G401 (cell line): ENCODE data around the gene GOLGA6L10. TPM values are rescaled to one million over a fixed set of nuclear protein-coding genes. Genes with fewer than 3 reads are reported as not detected.
"Not testable (repeated sequence)": the region's sequence is repeated elsewhere in the genome, so short reads cannot be mapped to it uniquely, and the experiment has no call there.

Source experiments
- DNase-seq: peaks from one replicate; pipeline ENCODE4 v3.0.0-alpha.2; 2015; ENCODE audit warnings: low spot score
- in situ Hi-C: cut with HindIII; loops from 2 replicates; pipeline ENCODE4 v1.10.0; 2016; ENCODE audit warnings: low sequenced_read_pairs, mixed read lengths
- total RNA-seq: library from RNA; depleted of rRNA; stranded (reverse); fragments of >200 nt; shearing (Covaris generic); gene quantifications from 2 replicates; pipeline ENCODE4 v1.2.3, GENCODE V29; 2014

Gene GOLGA6L10
- total RNA-seq, 1 experiment from 2014 or later, result 0.47 TPM

DNA sequence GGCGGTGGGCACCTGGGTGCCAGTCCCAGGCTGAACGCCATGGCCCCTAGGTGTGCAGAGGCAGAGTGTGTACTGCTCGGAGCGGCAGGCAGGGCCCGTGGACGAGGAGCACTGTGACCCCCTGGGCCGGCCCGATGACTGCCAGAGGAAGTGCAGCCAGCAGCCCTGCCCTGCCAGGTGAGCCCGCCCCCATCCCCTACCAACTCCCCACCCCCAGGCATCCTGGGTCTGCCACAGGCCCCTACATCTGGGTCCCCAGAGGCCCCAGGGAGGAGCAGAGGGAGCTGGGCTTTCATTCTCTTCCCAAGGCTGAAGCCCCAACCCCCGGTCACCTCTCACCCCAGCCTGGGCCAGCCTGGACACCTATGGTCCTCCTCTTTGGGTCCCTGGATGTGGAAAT is 23.6 kb downstream of the GOLGA6L10 start:
- DNase-seq, result not testable (repeated sequence)

DNA sequence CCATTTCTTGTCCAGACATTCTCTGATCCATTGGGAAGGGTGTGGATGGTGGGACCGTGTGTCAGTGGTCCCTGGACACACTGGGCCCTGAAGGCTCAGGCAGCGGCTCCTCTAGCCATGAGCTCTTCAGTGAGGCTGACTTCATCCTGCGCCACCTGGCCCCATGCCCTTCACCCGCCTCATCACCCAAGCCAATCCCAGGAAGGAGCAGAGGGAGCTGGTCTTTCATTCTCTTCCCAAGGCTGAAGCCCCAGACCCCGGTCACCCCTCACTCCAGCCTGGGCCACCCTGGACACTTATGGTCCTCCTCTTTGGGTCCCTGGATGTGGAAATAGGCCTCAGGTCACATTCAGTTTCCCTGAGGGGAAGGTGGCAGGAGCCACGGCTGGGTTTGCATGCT is 24.4 kb downstream of the GOLGA6L10 start:
- DNase-seq, in situ Hi-C loops: not testable (repeated sequence)

More for the DNA sequence above, 23.6 kb downstream of the GOLGA6L10 start:
- in situ Hi-C loops, result not testable (repeated sequence)

DNA sequence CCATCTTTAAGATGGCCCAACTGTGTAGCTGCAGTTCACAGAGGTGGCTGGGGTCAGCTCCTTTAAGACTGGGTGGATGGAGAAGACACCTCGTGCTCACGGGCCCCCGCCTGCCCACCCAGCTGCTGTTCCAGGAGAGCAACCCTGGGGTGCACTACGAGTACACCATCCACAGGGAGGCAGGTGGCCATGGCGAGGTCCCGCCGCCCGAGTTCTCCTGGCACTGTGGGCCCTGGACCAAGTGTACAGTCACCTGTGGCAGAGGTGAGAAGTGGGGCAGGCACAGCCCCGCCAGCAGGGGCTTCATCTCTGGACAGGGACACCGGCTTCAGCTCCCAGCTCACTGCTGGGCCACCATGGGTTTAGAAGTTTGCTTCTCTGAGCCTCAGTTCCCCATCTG is 26.8 kb downstream of the GOLGA6L10 start:
- in situ Hi-C loops, DNase-seq: not testable (repeated sequence)

DNA sequence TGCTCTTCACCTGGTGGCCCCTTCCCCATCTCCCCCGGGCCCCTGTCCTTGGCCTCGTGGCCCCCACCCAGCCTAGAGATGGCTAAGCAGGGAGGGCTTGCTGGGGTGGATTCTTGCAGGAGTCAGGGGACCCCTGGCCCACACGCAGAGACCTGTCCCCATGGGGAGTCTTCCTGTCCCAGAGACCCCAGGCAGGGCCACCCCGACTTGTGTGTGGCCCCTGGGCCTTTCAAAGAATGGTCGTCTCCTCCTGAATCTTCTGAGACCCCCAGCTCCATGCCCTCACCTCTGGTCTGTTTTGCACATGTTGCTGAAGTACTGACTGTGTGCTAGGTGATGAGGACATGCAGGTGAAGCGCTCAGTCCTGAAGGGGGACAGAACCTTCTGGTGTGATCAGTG is 28.4 kb downstream of the GOLGA6L10 start:
- in situ Hi-C loops, DNase-seq: not testable (repeated sequence)

DNA sequence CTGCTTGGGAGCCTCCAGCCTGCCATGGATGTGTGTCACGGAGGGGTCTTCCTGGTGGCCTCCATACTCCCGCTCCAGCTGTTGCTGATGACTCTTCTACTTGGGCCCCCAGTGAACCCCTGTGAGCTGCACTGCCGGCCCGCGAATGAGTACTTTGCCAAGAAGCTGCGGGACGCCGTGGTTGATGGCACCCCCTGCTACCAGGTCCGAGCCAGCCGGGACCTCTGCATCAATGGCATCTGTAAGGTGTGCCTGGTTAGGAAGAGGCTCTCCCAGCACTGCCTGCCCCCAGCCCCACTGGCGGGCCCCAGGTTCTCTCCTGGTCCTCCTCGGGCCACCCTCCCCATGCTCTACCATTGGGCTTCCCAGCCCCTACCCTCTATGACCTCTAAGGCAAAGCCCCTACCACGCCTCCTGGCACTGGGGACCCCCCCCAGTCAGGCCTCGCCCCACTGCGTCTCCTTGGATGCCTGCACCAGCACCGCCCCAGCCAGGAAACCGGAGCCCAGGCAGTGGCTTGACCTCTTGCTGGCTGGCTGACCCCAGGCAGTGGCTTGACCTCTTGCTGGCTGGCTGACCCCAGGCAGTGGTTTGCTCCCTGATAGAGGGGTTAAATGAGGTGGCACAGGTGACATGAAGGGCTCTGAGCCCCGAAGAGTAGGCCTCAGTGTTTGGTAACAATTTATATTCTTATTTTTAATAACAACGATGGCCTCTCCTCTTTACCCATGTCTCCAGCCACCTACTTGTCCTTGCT is 29.6 kb downstream of the GOLGA6L10 start:
- DNase-seq, in situ Hi-C loops: not testable (repeated sequence)

DNA sequence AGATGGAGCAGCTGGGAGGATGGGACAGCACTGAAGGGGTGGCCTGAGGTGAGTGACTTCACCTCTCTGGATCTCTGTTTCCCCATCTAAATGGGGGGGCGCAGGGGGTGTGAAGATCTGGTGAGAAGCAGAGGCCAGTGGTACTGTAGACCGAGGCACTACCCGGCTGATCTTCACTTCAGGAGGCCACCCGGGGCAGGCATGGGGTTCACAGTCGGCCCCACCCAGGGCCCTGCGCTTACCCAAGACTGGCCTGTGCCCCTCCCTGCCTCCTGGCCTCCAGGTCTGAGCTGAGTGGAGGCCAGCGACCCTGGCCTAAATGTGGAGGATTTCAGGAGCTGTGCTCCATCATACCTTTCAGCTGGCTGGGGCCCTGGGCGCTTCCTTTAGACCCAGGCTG is 31.0 kb downstream of the GOLGA6L10 start:
- DNase-seq, in situ Hi-C loops: not testable (repeated sequence)

DNA sequence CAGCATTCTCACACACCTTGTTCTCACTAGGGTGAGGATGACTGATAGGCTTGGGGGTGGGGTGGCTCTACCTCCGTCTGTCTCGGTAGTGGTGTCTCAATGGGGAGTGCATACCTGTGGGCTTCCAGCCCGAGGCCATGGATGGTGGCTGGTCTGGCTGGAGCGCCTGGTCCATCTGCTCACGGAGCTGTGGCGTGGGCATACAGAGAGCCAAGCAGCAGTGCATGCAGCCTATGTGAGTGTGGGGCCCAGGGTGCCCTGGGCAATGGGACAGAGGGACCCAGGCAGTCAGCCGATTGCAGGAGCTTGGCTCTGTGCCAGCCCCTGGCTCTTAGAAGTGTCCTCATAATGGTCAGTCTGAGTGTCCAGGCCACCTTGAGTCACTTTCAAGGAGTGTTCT is 31.8 kb downstream of the GOLGA6L10 start:
- in situ Hi-C loops, result not testable (repeated sequence)

DNA sequence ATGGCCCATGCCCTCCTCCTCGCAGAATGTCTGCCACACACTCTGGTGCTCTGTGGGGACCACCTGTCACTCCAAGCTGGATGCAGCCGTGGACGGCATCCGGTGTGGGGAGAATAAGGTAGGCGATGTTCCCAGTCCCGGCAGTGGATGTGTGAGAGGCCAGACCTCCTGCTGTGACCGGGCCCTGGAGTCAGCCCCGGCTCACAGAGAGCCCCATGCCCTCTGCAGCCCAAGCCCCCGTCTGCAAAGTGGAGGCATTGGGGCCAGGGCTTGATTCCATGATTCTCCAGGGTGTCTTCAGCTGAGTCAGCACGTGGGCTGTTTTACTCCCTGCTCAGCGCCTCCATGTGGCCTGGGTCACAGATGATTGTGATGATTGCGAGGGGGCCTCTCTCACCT is 32.2 kb downstream of the GOLGA6L10 start:
- in situ Hi-C loops, result no loop called here
- DNase-seq, result no peak

More for the DNA sequence above, 31.8 kb downstream of the GOLGA6L10 start:
- peak; percentile 44 for DNase-seq

DNA sequence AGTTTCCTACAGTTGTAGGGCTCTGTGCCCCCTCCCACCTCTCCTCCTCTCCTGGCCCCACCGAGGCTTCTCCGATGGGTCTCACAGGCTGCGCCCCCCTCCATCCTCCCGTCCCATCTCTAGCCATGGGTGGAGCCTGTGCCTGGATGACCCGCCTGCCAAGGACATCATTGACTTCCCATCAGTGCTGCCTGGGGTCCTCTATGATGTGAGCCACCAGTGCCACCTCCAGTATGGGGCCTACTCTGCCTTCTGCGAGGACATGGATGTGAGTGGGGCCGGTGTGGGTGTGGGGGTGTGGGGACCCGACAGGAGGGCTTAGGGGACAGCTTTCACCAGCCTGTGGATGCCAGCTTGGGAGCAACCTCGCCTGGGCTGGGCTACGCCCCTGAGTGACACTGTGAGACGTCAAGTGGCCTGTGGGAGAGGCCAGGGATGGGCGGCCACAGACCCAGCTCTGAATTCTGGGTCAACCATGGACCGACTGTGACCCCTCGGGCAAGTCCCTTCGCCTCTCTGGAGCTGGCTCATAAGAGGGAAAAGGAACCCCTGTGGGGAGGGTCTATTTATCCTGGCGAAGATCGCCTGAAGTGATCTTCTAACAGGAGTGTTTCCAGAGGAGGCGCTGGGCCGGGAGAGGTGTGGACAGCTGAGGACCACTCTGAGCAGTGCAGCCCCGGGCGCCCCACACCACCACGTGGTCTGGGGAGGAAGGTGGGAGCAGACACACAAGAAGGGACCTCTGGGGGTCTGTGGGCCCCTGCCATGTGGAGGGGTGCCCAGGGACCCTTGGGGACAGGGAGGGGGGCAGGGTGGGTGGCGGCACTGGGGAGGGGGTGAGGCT is 32.8 kb downstream of the GOLGA6L10 start:
- DNase-seq, in situ Hi-C loops: not testable (repeated sequence)

DNA sequence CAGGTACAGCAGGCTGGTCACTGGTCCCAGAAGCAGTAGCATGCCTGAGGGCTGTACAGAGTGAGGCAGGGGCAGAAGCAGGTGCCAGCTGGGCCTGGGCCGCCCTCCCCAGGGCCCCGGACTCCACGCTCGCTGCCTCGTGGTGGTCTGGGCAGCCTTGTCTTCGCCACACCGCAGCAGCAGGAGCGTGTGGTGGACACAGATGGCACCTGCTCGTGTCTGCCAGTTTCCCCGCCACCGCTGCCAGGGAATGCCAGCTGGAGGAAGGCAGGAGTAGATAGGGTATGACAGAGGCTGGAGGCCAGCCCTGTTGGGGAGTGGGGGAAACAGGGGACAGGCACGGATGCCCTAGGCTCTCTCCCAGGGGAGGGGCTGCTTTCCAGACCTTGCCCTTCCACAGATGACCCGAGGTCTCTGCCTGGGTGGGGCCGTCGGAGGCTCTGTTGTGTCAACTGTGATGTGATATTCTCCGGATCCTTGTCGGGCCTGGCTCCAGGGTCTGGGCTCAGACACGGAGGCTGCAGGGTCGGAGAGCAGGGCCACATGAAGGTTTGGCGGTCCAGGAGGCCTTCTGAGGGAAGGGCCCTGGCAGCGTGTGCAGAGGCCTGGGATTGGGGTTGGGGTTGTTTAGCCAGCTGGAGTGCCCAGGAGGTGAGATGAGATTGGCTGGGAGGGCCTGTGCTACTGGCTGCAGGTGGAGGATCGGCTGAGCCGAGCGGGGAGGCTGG is 33.6 kb downstream of the GOLGA6L10 start:
- in situ Hi-C loops, result no loop called here
- DNase-seq, result peak; percentile 80

DNA sequence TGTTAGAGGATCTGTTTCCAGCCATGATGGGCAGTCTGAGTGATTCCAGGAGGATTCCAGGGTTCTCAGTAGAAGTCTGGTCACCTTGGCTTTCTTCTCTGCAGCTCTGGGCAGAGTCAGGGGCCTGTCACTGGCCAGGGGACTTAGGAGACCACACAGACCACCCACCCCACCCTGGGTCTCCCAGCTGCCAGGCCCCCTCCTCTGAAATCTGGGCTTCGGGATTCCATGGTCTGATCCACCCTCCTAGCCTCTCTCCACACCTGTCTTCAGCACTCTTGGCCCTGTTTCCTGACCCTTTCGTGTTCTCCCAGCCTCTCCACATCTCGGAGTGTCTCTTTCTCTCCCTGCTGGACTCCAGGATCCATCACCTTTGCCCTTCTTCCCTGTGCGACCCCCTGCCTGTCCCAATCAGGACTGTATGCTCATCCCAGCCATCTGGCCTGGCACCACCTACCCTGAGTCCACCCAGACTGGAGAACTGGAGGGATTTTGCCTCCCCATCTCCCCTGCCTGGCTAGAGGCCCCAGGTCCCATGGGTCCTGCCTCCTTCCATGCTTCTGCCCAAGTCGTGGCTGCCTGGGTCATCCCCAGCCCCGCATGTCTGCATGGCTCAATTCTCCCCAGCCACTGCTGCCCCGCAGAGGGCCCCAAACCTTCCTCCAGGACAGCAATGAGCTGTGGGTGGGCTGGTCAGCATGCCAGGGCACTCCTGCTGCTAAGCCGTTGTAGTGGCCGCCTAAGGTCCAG is 34.3 kb downstream of the GOLGA6L10 start:
- no peak for DNase-seq
- in situ Hi-C loops, result no loop called here

DNA sequence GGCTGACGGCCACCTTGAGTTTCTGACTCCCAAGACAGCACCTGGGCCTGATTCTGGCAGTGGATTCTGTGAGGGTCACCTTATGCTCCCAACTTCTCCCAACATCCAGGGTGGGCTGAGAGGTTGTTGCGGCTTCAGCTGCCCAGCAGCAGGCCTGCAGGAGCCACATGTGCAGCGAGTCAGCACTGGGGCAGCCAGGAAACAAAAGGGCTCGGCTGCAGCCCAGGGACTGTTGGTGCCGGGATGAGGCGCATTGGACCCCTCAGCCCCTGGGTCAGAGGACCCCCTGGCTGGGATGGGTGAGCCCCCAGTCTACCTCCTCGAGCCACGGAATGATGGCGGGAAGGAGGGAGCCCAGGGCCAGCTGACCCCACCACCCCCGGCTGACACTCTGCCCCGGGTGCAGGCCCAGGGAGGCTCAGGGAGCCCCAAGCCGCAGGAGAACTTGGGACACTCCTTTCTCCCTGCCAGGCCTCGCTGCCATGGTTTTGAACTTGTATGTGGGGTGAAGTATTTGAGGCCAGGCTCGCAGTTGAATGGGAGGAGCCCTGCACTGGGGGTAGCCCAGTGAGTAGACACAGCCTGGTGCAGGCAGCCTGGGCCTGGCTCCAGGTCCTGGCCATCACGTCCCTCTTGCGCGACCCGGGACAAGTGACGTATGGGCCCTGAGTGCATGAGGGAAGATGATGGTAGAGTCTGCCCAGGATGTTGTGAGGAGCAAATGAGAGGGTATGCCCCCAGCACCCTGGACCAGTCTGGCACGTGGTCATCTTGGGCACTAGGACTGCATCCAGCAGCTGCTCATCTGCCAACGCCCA is 35.1 kb downstream of the GOLGA6L10 start:
- in situ Hi-C loops, DNase-seq: not testable (repeated sequence)

DNA sequence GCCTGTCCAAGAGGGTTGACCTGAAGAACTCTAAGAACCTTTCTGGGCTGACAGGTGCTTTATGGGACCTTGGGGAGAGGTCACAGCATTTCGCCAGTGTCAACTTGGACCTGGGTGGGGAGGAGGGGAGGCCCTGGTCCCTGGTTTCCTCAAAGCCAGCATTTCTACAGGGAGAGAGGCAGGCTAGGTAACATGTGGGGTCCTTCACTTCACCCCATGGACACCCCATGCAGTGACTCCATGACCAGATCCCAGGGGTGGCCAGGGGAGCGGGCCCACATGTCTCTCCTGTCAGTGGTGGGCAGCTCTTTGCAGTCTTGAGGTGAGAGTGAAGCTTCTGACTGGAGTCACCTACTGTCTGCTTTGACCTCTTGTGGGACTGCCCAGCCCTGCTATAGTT is 35.8 kb downstream of the GOLGA6L10 start:
- DNase-seq, result no peak

DNA sequence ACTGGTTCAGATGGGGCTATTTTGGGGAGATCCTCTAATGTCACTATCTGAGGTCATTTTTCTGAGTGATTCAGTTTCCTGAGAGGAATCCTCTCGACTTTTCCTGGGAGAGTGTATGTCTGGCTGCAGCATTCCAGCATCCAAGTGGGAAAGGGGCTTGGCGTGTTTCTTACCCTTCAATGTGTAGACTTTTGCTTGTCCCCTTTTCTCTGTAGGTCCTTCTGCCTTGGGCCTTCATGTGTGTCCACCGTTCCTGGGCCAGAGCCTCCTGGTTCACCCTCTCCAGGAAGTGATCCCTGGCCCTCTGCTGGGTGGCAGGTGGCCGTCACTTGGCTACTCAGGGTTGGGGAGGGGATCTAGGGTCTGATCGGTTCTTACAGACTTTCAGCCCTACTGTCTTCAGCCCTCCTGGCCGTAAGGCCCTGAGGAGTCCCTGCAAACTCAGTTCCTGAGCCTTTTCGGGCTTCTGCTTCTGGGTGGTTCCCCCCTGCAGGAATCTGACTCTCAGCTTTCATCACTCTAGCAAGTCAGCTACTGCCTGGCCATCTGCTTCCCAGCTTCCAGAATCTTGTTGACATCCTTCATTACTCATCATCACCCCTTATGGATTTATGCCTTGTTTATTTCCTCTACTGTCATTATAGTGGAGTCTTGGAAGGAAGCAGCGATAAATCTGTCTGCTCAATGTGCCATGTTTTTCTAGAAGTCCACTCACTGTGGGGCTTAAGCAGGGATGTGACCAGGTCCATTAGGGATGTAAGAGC is 36.5 kb downstream of the GOLGA6L10 start:
- no peak for DNase-seq
- in situ Hi-C loops, result no loop called here

More for the DNA sequence above, 35.8 kb downstream of the GOLGA6L10 start:
- in situ Hi-C loops, result no loop called here

DNA sequence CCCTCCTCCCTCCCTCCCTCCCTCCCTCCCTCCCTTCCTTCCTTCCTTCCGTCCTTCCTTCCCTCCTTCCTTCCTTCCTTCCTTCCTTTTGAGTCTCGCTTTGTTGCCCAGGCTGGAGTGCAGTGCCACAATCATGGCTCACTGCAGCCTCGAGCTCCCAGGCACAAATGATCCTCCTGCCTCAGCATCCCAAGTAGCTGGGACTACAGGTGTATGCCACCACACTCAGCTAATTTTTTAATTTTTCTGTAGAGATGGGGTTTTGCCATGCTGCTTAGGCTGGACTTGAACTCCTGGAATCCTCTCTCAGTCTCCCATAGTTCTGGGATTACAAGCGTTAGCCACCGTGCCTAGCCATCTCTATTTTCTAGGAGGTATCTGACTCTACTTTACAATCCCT is 38.0 kb downstream of the GOLGA6L10 start:
- DNase-seq, in situ Hi-C loops: not testable (repeated sequence)

DNA sequence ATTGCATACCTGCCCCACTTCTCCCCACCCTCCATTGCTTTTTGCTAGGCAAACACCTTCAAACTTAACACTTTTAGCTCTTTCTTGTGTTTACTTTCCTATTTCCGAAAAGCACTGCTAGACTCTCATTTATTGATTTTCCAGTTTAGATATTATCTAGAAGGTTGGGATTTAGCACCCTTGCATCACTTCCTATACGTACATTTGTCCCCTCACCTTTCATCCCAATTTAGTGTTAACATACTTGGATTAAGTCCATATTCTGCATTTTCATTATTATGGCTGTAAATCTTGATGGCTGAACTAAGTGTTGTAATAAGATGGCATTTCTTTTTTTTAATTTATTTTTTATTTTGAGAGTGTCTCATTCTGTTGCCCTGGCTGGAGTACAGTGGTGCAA is 39.5 kb downstream of the GOLGA6L10 start:
- no peak for DNase-seq
- in situ Hi-C loops, result no loop called here

DNA sequence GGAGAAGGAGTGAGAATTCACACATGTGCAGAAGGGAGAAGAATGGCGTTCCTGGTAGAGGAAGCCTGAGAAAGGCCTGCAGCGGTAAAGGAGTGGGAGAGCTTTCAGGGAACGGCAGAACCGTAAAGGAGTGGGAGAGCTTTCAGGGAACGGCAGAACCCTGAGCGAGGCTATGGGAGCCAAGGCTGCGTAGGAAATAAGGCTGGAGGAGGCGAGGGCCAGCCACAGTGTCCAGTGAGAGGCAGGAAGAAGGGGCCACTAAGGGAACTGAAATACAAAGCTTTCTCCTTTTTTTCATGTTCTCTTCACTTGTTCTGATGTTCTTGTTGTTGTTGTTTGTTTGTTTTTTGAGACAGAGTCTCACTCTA is 41.6 kb downstream of the GOLGA6L10 start:
- DNase-seq, result no peak
- in situ Hi-C loops, result no loop called here
